ENCODE measurements around the gene UFC1. TPM values are rescaled to one million over a fixed set of nuclear protein-coding genes. Genes with fewer than 3 reads are reported as not detected.

Gene UFC1
- total RNA-seq, 1 donor from 2014 or later = 98.2 TPM

- Mint-ChIP-seq H3K27me3 (ENCODE audit: unreplicated experiment) (no peaks in the 10 kb centered on the region), H3K9me3 (ENCODE audit: unreplicated experiment) (no peaks in the 10 kb centered on the region), H3K4me3 (ENCODE audit: unreplicated experiment) (no peak overlapping the region), H3K36me3 (ENCODE audit: unreplicated experiment) (peaks cover 2% of the 10 kb centered on the region), H3K27ac (ENCODE audit: unreplicated experiment) (no peak overlapping the region), H3K4me1 (ENCODE audit: unreplicated experiment) (no peaks in the 10 kb centered on the region)
- TF ChIP-seq CTCF (IDR thresholded peaks at IDR 0.05) = no peak
- no peak for DNase-seq (ENCODE audit: extremely low spot score, unreplicated experiment)
Observed at GRCh38 chr1:161137881-161138280, 15.9 kb upstream of the UFC1 start.

- peaks cover 2% of the 10 kb centered on the region for H3K36me3 Mint-ChIP-seq (ENCODE audit: unreplicated experiment)
- H3K9me3 Mint-ChIP-seq (ENCODE audit: unreplicated experiment) = no peaks in the 10 kb centered on the region
- no peaks in the 10 kb centered on the region for H3K27me3 Mint-ChIP-seq (ENCODE audit: unreplicated experiment)
- no peak overlapping the region for H3K4me3 Mint-ChIP-seq (ENCODE audit: unreplicated experiment)
- no peak overlapping the region for H3K27ac Mint-ChIP-seq (ENCODE audit: unreplicated experiment)
- DNase-seq (ENCODE audit: extremely low spot score, unreplicated experiment) = no peak
- no peak for TF ChIP-seq CTCF (IDR thresholded peaks at IDR 0.05)
- no peaks in the 10 kb centered on the region for H3K4me1 Mint-ChIP-seq (ENCODE audit: unreplicated experiment)
Observed at GRCh38 chr1:161138431-161138830, 15.3 kb upstream of the UFC1 start.

GRCh38 chr1:161139766-161140165, 14.0 kb upstream of the UFC1 start:
- no peak overlapping the region for H3K27ac Mint-ChIP-seq (ENCODE audit: unreplicated experiment)

GRCh38 chr1:161140755-161141400, 12.9 kb upstream of the UFC1 start:
- no peaks in the 10 kb centered on the region for H3K9me3 Mint-ChIP-seq (ENCODE audit: unreplicated experiment)
- DNase-seq (ENCODE audit: extremely low spot score, unreplicated experiment) = no peak
- H3K27me3 Mint-ChIP-seq (ENCODE audit: unreplicated experiment) = no peaks in the 10 kb centered on the region
- H3K27ac Mint-ChIP-seq (ENCODE audit: unreplicated experiment) = no peak overlapping the region
- TF ChIP-seq CTCF (IDR thresholded peaks at IDR 0.05) = no peak
- H3K4me1 Mint-ChIP-seq (ENCODE audit: unreplicated experiment) = no peaks in the 10 kb centered on the region
- H3K4me3 Mint-ChIP-seq (ENCODE audit: unreplicated experiment) = no peak overlapping the region
- H3K36me3 Mint-ChIP-seq (ENCODE audit: unreplicated experiment) = peaks cover under 1% of the 10 kb centered on the region

More at GRCh38 chr1:161139766-161140165, 14.0 kb upstream of the UFC1 start:
- no peaks in the 10 kb centered on the region for H3K4me1 Mint-ChIP-seq (ENCODE audit: unreplicated experiment)
- TF ChIP-seq CTCF (IDR thresholded peaks at IDR 0.05) = peak; percentile 62
- peaks cover 2% of the 10 kb centered on the region for H3K36me3 Mint-ChIP-seq (ENCODE audit: unreplicated experiment)
- no peaks in the 10 kb centered on the region for H3K27me3 Mint-ChIP-seq (ENCODE audit: unreplicated experiment)
- H3K9me3 Mint-ChIP-seq (ENCODE audit: unreplicated experiment) = no peaks in the 10 kb centered on the region
- H3K4me3 Mint-ChIP-seq (ENCODE audit: unreplicated experiment) = no peak overlapping the region
- DNase-seq (ENCODE audit: extremely low spot score, unreplicated experiment) = no peak

GRCh38 chr1:161145832-161146231, 7.9 kb upstream of the UFC1 start:
- Mint-ChIP-seq H3K36me3 (ENCODE audit: unreplicated experiment) (no peaks in the 10 kb centered on the region), H3K4me1 (ENCODE audit: unreplicated experiment) (no peaks in the 10 kb centered on the region), H3K4me3 (ENCODE audit: unreplicated experiment) (no peak overlapping the region), H3K27me3 (ENCODE audit: unreplicated experiment) (no peaks in the 10 kb centered on the region), H3K27ac (ENCODE audit: unreplicated experiment) (no peak overlapping the region), H3K9me3 (ENCODE audit: unreplicated experiment) (no peaks in the 10 kb centered on the region)
- DNase-seq (ENCODE audit: extremely low spot score, unreplicated experiment) = no peak
- no peak for TF ChIP-seq CTCF (IDR thresholded peaks at IDR 0.05)

Measured in osteocyte (in vitro differentiated cells).